Ishikawa (cell line): Measurements from ENCODE around the gene FKBP14.

Experiments used
- CEBPB ChIP-seq: IDR thresholded peaks from 2 replicates; pipeline ENCODE4 v1.6.1; 2012
- CREB1 ChIP-seq: IDR thresholded peaks from 2 replicates; pipeline ENCODE4 v1.6.1; 2012; ENCODE audit warnings: low read depth
- EGR1 ChIP-seq: IDR thresholded peaks from 2 replicates; pipeline ENCODE4 v1.6.1; 2012
- EP300 ChIP-seq: IDR thresholded peaks from 2 replicates; pipeline ENCODE4 v1.6.1; 2012; ENCODE audit warnings: borderline replicate concordance
- FOXM1 ChIP-seq: IDR thresholded peaks from 2 replicates; pipeline ENCODE4 v1.6.1; 2012; ENCODE audit warnings: low read depth, borderline replicate concordance
- MAX ChIP-seq: IDR thresholded peaks from 2 replicates; pipeline ENCODE4 v1.6.1; 2012
- NFIC ChIP-seq: IDR thresholded peaks from 2 replicates; pipeline ENCODE4 v1.6.1; 2012
- RAD21 ChIP-seq: IDR thresholded peaks from 2 replicates; pipeline ENCODE4 v1.6.1; 2012; ENCODE audit warnings: low read depth
- REST ChIP-seq: IDR thresholded peaks from 2 replicates; pipeline ENCODE4 v1.6.1; 2012; ENCODE audit warnings: low read depth, mild to moderate bottlenecking
- TAF1 ChIP-seq: IDR thresholded peaks from 2 replicates; pipeline ENCODE4 v1.6.1; 2012; ENCODE audit warnings: low read depth, mild to moderate bottlenecking
- TCF12 ChIP-seq: IDR thresholded peaks from 2 replicates; pipeline ENCODE4 v1.6.1; 2012; ENCODE audit warnings: low read depth
- TEAD4 ChIP-seq: IDR thresholded peaks from 2 replicates; pipeline ENCODE4 v1.6.1; 2012
- USF1 ChIP-seq: IDR thresholded peaks from 2 replicates; pipeline ENCODE4 v1.6.1; 2012
- YY1 ChIP-seq: IDR thresholded peaks from 2 replicates; pipeline ENCODE4 v1.6.1; 2012; ENCODE audit warnings: low read depth
- ZBTB7A ChIP-seq: IDR thresholded peaks from 2 replicates; pipeline ENCODE4 v1.6.1; 2012; ENCODE audit warnings: low read depth

FKBP14 gene

GRCh38 chr7:29974286-29974685, 52.2 kb downstream of the FKBP14 start:
- TF ChIP-seq RAD21 (no peak), FOXM1 (no peak), NFIC (no peak)

GRCh38 chr7:29972315-29972669, 54.2 kb downstream of the FKBP14 start:
- TF ChIP-seq USF1 (no peak), NFIC (no peak), FOXM1 (no peak), MAX (no peak), ZBTB7A (no peak), TEAD4 (no peak), CEBPB (no peak), RAD21 (no peak), YY1 (no peak), EP300 (no peak), CREB1 (no peak)

- TF ChIP-seq YY1 (no peak), FOXM1 (no peak), NFIC (no peak), TCF12 (no peak), CREB1 (no peak), EGR1 (no peak), REST (no peak), ZBTB7A (no peak), EP300 (no peak), TAF1 (no peak), RAD21 (no peak), TEAD4 (no peak), USF1 (no peak), CEBPB (no peak), MAX (no peak)
Measured at GRCh38 chr7:29971566-29972314, 54.8 kb downstream of the FKBP14 start.

GRCh38 chr7:29970158-29970557, 56.3 kb downstream of the FKBP14 start:
- no peak for TF ChIP-seq MAX
- no peak for TF ChIP-seq USF1
- no peak for TF ChIP-seq REST
- TF ChIP-seq EP300 = no peak
- no peak for TF ChIP-seq RAD21
- no peak for TF ChIP-seq TEAD4
- no peak for TF ChIP-seq TCF12

GRCh38 chr7:29969738-29970137, 56.8 kb downstream of the FKBP14 start:
- TF ChIP-seq ZBTB7A (no peak), TCF12 (no peak), CEBPB (no peak)
